ENCODE results near the gene FOXO1.

The FOXO1 gene

GRCh38 chr13:40611635-40612034, 54.8 kb downstream of the FOXO1 start:
- in situ Hi-C loops (cut with MboI; ENCODE audit: low sequenced_read_pairs) = no loop called here

- in situ Hi-C loops (cut with MboI; ENCODE audit: low sequenced_read_pairs) = no loop called here
Observed at GRCh38 chr13:40611004-40611403, 55.4 kb downstream of the FOXO1 start.

GRCh38 chr13:40609972-40610726, 56.3 kb downstream of the FOXO1 start:
- in situ Hi-C loops (cut with MboI; ENCODE audit: low sequenced_read_pairs) = no loop called here

GRCh38 chr13:40608308-40608707, 58.1 kb downstream of the FOXO1 start:
- in situ Hi-C loops (cut with MboI; ENCODE audit: low sequenced_read_pairs) = no loop called here

- in situ Hi-C loops (cut with MboI; ENCODE audit: low sequenced_read_pairs) = no loop called here
Observed at GRCh38 chr13:40605573-40605972, 60.9 kb downstream of the FOXO1 start.

GRCh38 chr13:40604135-40604534, 62.3 kb downstream of the FOXO1 start:
- in situ Hi-C loops (cut with MboI; ENCODE audit: low sequenced_read_pairs) = no loop called here

- in situ Hi-C loops (cut with MboI; ENCODE audit: low sequenced_read_pairs) = no loop called here
Observed at GRCh38 chr13:40600149-40600751, 66.2 kb downstream of the FOXO1 start.

- in situ Hi-C loops (cut with MboI; ENCODE audit: low sequenced_read_pairs) = no loop called here
Observed at GRCh38 chr13:40599747-40600146, 66.7 kb downstream of the FOXO1 start.

- in situ Hi-C loops (cut with MboI; ENCODE audit: low sequenced_read_pairs) = no loop called here
Observed at GRCh38 chr13:40599124-40599523, 67.3 kb downstream of the FOXO1 start.

GRCh38 chr13:40598569-40598968, 67.9 kb downstream of the FOXO1 start:
- in situ Hi-C loops (cut with MboI; ENCODE audit: low sequenced_read_pairs) = no loop called here

- in situ Hi-C loops (cut with MboI; ENCODE audit: low sequenced_read_pairs) = no loop called here
Observed at GRCh38 chr13:40597735-40598365, 68.6 kb downstream of the FOXO1 start.

GRCh38 chr13:40596484-40596883, 70.0 kb downstream of the FOXO1 start:
- in situ Hi-C loops (cut with MboI; ENCODE audit: low sequenced_read_pairs) = no loop called here

GRCh38 chr13:40595693-40596092, 70.7 kb downstream of the FOXO1 start:
- in situ Hi-C loops (cut with MboI; ENCODE audit: low sequenced_read_pairs) = no loop called here

GRCh38 chr13:40592035-40592434, 74.4 kb downstream of the FOXO1 start:
- in situ Hi-C loops (cut with MboI; ENCODE audit: low sequenced_read_pairs) = no loop called here

- in situ Hi-C loops (cut with MboI; ENCODE audit: low sequenced_read_pairs) = no loop called here
Observed at GRCh38 chr13:40591091-40591490, 75.3 kb downstream of the FOXO1 start.

GRCh38 chr13:40590112-40590862, 76.2 kb downstream of the FOXO1 start:
- in situ Hi-C loops (cut with MboI; ENCODE audit: low sequenced_read_pairs) = no loop called here

GRCh38 chr13:40589285-40590109, 76.9 kb downstream of the FOXO1 start:
- in situ Hi-C loops (cut with MboI; ENCODE audit: low sequenced_read_pairs) = no loop called here

GRCh38 chr13:40588101-40588500, 78.3 kb downstream of the FOXO1 start:
- in situ Hi-C loops (cut with MboI; ENCODE audit: low sequenced_read_pairs) = no loop called here

- in situ Hi-C loops (cut with MboI; ENCODE audit: low sequenced_read_pairs) = no loop called here
Observed at GRCh38 chr13:40586886-40587565, 79.4 kb downstream of the FOXO1 start.

GRCh38 chr13:40585911-40586471, 80.5 kb downstream of the FOXO1 start:
- in situ Hi-C loops (cut with MboI; ENCODE audit: low sequenced_read_pairs) = no loop called here
